ENCODE data around the gene GUCY1A2.

- no peak for TF ChIP-seq CTCF (IDR thresholded peaks at IDR 0.05)
- no peak for TF ChIP-seq POLR2A (IDR thresholded peaks at IDR 0.05)
Measured at GRCh38 chr11:106858200-106858599, 160.1 kb downstream of the GUCY1A2 start.
